HG02870 (cell line): ENCODE results near the gene RREB1.

Experiments
- ATAC-seq: cut with Tn5 transposase; IDR thresholded peaks from one replicate; pipeline ENCODE4 v1.9.1; 2021; ENCODE audit warnings: mild to moderate bottlenecking, moderate library complexity; ENCODE audit not compliant: unreplicated experiment

The RREB1 gene

GRCh38 chr6:7100072-7100752 is 7.5 kb upstream of the RREB1 start:
- ATAC-seq: peak; percentile 54

GRCh38 chr6:7100753-7101081 is 7.0 kb upstream of the RREB1 start:
- no peak for ATAC-seq

GRCh38 chr6:7101290-7101689 is 6.5 kb upstream of the RREB1 start:
- ATAC-seq: no peak

GRCh38 chr6:7104752-7105151 is 3.0 kb upstream of the RREB1 start:
- ATAC-seq: no peak

- no peak for ATAC-seq
These were observed 1.5 kb upstream of the RREB1 start for GRCh38 chr6:7106215-7106751.

GRCh38 chr6:7106752-7107577 is 796 bp upstream of the RREB1 start:
- peak; percentile 42 for ATAC-seq

GRCh38 chr6:7108196-7108963 is 619 bp downstream of the RREB1 start:
- ATAC-seq: no peak

- ATAC-seq: no peak
These were observed 1.4 kb downstream of the RREB1 start for GRCh38 chr6:7108964-7109836.

GRCh38 chr6:7110092-7110792 is 2.5 kb downstream of the RREB1 start:
- no peak for ATAC-seq

- no peak for ATAC-seq
These were observed 3.4 kb downstream of the RREB1 start for GRCh38 chr6:7111095-7111690.

- ATAC-seq: no peak
These were observed 4.4 kb downstream of the RREB1 start for GRCh38 chr6:7112171-7112570.

- ATAC-seq: no peak
These were observed 5.1 kb downstream of the RREB1 start for GRCh38 chr6:7112741-7113313.

- ATAC-seq: no peak
These were observed 7.1 kb downstream of the RREB1 start for GRCh38 chr6:7114744-7115458.

- no peak for ATAC-seq
These were observed 7.9 kb downstream of the RREB1 start for GRCh38 chr6:7115543-7116231.

GRCh38 chr6:7119272-7119801 is 11.6 kb downstream of the RREB1 start:
- no peak for ATAC-seq

- no peak for ATAC-seq
These were observed 14.0 kb downstream of the RREB1 start for GRCh38 chr6:7121700-7122241.

GRCh38 chr6:7122684-7123083 is 14.9 kb downstream of the RREB1 start:
- no peak for ATAC-seq
